BE2C (cell line): Measurements from ENCODE around the gene SYF2.
A peak's percentile ranks its signal among the peaks of the same experiment; 100 is the strongest.
"Not testable (repeated sequence)": the region's sequence is repeated elsewhere in the genome, so short reads cannot be mapped to it uniquely, and the experiment has no call there.

Experiments
- DNase-seq: peaks from one replicate; pipeline ENCODE4 v3.0.0-alpha.2; 2020
- H3K27me3 ChIP-seq: fragments of 250-450 bp; sonication (Bioruptor Pico); 2 replicates; pipeline ENCODE4 v1.5.1; 2020; ENCODE audit warnings: mild to moderate bottlenecking
- H3K36me3 ChIP-seq: fragments of 250-450 bp; sonication (Bioruptor Pico); 2 replicates; pipeline ENCODE4 v1.5.1; 2020; ENCODE audit warnings: mild to moderate bottlenecking
- H3K4me1 ChIP-seq: fragments of 250-450 bp; sonication (Bioruptor Pico); 2 replicates; pipeline ENCODE4 v1.5.1; 2020
- H3K4me3 ChIP-seq: 2 replicates; pipeline ENCODE4 v1.5.1; 2011; ENCODE audit warnings: low read depth, low read length
- H3K9me3 ChIP-seq: fragments of 250-450 bp; sonication (Bioruptor Pico); 2 replicates; pipeline ENCODE4 v1.5.1; 2020
- TF ChIP-seq, protein P1 (sequence below): IDR thresholded peaks from 2 replicates; pipeline ENCODE4 v1.5.1; 2012; ENCODE audit warnings: mild to moderate bottlenecking, low read depth, low read length

Gene SYF2

DNA sequence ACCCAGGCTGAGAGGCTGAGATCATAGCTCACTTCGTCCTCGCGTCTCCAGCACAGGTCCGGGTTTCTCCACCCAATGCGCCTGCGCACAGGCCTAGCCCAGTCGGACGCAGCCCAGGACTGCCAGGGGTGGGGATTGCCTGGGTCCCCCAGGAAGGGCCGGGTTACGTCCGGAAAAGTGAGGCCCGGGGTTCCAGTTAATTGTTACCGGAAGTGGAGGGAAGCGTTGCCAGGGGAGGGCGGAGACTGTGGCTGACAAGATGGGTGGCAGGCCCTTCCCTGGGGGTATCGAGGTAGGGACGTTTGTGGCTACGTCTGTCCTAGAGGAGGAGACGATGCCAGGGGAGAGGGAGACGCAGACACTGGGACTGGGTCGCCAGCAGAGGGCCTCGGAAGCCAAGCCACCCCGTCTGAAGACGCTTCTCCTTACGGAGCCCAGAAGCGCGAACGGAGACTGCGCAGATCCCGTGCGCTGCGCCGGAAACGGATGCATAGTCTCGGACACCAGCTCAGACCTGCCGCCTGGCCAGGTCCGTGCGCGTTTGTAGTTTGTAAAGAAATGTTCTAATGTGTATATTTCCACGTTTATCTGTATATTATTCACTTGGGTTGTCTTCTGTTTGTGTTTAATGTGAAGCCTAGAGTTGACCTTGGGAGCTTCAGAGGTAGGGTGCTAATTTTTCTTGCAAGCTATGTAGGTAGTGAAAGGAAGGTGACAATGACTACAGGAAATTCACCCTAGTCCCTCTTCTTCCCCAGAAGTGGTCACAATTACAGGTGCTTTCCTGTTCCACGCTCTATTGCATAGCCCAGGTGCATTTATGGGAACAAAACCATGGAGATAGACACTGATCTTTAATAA, 7.6 kb upstream of the SYF2 start:
- Histone ChIP-seq H3K27me3 (no peaks in the 10 kb centered on the region), H3K9me3 (no peaks in the 10 kb centered on the region), H3K4me1 (no peaks in the 10 kb centered on the region), H3K36me3 (peaks cover 21% of the 10 kb centered on the region), H3K4me3 (peak overlapping the region; percentile 73)
- TF ChIP-seq, protein P1, sequence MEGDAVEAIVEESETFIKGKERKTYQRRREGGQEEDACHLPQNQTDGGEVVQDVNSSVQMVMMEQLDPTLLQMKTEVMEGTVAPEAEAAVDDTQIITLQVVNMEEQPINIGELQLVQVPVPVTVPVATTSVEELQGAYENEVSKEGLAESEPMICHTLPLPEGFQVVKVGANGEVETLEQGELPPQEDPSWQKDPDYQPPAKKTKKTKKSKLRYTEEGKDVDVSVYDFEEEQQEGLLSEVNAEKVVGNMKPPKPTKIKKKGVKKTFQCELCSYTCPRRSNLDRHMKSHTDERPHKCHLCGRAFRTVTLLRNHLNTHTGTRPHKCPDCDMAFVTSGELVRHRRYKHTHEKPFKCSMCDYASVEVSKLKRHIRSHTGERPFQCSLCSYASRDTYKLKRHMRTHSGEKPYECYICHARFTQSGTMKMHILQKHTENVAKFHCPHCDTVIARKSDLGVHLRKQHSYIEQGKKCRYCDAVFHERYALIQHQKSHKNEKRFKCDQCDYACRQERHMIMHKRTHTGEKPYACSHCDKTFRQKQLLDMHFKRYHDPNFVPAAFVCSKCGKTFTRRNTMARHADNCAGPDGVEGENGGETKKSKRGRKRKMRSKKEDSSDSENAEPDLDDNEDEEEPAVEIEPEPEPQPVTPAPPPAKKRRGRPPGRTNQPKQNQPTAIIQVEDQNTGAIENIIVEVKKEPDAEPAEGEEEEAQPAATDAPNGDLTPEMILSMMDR, result peak; percentile 53
- DNase-seq, result peak; percentile 84

DNA sequence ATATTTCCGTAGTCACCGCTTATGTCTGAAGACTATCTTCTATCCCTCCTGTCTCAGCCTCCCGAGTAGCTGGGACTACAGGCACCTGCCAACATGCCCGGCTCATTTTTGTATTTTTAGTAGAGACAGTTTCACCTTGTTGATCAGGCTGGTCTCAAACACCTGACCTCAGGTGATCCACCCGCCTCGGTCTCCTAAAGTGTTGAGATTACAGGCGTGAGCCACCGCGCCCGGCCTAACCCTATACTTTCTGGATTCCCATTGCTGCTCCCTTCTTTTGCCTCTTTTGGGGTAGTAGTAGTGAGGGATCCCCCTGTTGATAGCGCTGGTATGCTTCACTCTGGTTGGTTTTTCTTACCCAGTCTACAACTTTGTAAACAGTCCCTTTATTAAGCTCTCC, 5.7 kb upstream of the SYF2 start:
- H3K27me3 ChIP-seq, result no peaks in the 10 kb centered on the region
- TF ChIP-seq, protein P1, result no peak
- H3K36me3 ChIP-seq, result peaks cover 9% of the 10 kb centered on the region
- H3K4me1 ChIP-seq, result no peaks in the 10 kb centered on the region
- no peak overlapping the region for H3K4me3 ChIP-seq
- H3K9me3 ChIP-seq, result no peaks in the 10 kb centered on the region
- no peak for DNase-seq

DNA sequence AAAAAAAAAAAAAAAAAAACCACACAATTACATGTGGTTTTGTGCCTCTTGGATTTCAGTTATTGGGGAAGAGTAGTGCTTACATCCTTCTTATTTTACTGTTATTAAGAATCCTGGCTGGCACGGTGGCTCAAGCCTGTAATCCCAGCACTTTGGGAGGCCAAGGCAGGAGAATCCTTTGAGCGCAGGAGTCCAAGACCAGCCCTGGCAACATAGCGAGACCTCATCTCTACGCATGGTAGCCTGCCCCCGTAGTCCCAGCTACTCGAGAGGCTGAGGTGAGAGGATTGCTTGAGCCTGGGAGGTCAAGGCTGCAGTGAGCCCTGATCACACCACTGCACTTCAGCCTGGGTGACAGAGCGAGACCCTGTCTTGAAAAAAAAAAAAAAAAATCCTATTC, 4.0 kb upstream of the SYF2 start:
- H3K4me3 ChIP-seq, DNase-seq, H3K27me3 ChIP-seq, H3K9me3 ChIP-seq, H3K4me1 ChIP-seq, H3K36me3 ChIP-seq: not testable (repeated sequence)

DNA sequence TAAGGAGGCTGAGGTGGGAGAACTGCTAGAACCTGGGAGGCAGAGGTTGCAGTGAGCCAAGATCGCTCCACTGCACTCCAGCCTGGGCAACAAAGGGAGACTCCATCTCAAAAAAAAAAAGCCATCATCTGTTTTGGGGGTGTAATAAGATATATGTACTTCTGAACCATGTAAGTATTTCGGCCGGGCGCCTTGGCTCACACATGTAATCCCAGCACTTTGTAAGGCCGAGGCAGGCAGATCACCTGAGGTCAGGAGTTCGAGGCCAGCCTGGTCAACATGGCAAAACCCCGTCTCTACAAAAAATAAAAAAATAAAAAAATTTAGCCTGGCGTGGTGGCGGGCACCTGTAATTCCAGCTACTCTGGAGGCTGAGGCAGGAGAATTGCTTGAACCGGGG, 3.1 kb upstream of the SYF2 start:
- not testable (repeated sequence) for H3K4me3 ChIP-seq, DNase-seq, H3K9me3 ChIP-seq, H3K36me3 ChIP-seq, H3K27me3 ChIP-seq, H3K4me1 ChIP-seq

DNA sequence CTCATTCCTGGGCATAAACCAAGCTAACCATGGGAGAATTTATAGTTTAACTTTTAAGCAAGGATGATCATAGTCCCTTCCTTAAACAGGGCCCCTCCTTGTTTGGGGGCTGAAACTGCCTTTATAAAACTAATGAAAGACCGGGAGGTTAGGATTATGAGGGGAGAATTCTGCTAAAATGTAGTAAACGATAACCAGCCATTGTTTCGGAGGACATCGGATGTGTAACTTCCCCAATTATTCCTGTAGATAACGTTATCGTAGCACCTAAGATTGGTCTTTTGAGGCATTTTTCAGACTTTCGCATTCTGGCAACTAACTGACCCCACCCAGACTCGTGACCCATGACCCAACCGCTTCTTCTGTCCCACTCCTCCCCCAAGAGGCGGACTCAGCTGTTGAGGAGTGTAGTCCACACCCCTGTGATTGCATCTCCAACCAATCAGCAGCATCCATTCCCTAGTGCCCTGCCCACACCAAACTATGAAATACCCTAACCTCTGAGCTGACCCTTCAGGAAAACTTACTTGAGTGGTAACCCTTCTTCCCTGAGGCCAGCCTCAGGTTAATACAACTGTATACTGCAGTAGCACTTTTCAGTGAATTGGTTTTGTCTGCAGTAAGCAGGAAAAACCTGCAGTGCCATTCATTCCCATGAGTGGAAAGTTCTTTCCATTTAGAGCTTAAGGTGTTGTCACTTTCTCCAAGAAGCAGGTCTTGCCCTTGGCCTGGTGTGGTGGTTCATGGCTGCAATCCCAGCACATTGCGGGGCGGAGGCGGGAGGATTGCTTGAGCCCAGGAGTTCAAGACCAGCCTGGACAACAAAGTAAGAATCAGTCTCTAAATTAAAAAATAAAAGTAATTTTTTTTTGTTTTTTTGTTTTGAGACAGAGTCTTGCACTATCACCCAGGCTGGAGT, 823 bp upstream of the SYF2 start:
- H3K27me3 ChIP-seq, result no peaks in the 10 kb centered on the region
- peak; percentile 63 for DNase-seq
- H3K9me3 ChIP-seq, result no peaks in the 10 kb centered on the region
- peak overlapping the region; percentile 84 for H3K4me3 ChIP-seq
- TF ChIP-seq, protein P1, result no peak
- H3K36me3 ChIP-seq, result no peaks in the 10 kb centered on the region
- no peaks in the 10 kb centered on the region for H3K4me1 ChIP-seq

DNA sequence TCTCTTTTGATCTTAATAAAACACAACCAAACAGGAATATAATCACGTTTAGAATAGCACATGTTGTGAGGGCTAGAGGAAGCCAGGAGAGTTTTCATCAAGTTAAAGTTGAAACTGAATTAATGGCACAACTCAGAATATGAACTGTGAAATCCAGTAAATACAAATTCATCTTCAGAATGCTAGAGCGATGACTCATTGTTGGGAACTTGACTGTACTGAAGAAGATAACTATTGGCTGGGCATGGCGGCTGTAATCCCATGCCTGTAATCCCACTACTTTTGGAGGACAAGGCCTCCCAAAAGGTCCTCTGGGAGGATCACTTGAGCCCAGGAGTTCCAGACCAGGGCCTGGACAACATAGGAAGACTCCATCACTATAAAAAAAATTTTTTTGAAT, 8.8 kb downstream of the SYF2 start:
- TF ChIP-seq, protein P1, result no peak
- Histone ChIP-seq H3K4me3 (no peak overlapping the region), H3K36me3 (no peaks in the 10 kb centered on the region; the same call in 1 of the 2 replicates), H3K4me1 (no peaks in the 10 kb centered on the region), H3K27me3 (no peaks in the 10 kb centered on the region), H3K9me3 (no peaks in the 10 kb centered on the region)
- DNase-seq, result no peak

DNA sequence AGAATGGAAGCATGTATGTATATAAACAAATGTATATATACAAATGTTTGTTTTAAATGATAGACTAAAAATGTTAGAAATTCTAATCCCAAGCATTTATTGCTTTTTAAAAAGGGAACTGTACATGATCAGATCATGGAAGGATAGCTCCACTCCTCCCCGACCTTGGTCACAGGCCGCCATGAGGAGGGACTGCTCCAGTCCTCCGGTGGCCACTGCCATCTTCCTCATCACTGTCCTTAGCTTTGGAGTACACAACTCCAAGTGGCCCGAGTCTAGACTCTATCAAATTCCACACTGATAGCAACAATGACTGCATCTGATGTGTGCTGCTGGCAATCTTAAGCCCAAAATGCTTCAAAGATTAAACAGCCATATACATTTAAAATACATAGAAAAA, 9.7 kb downstream of the SYF2 start:
- no peaks in the 10 kb centered on the region for H3K4me1 ChIP-seq
- H3K4me3 ChIP-seq, result no peak overlapping the region
- no peaks in the 10 kb centered on the region for H3K27me3 ChIP-seq
- TF ChIP-seq, protein P1, result no peak
- DNase-seq, result no peak
- no peaks in the 10 kb centered on the region for H3K36me3 ChIP-seq
- no peaks in the 10 kb centered on the region for H3K9me3 ChIP-seq
